Spleen (tissue), 11 donors: ENCODE measurements around the gene NKAIN4. TPM values are rescaled to one million over a fixed set of nuclear protein-coding genes. Genes with fewer than 3 reads are reported as not detected.

Experiments
- DNase-seq: peaks from one replicate; pipeline ENCODE4 v3.0.0-alpha.2; 2020
- H3K27ac ChIP-seq, 8 donors: fragments of 200-600 bp; sonication (generic) in 7 of 8; 1 replicate in 4 of 8; 2 replicates in 4 of 8; pipeline versions ENCODE4 v1.5.0 to v1.8.0; 2016 to 2021; ENCODE audit warnings: inconsistent platforms in 4 of 8, mild to moderate bottlenecking in 4 of 8, moderate library complexity in 1 of 8
- H3K27me3 ChIP-seq, 7 donors: fragments of 200-600 bp; sonication (generic) in 6 of 7; replicated peaks in 1 of 7; 1 replicate in 4 of 7; 2 replicates in 3 of 7; pipeline versions ENCODE4 v1.5.0 to v1.8.0; 2016 to 2021; ENCODE audit warnings: inconsistent platforms in 3 of 7, mild to moderate bottlenecking in 1 of 7
- H3K36me3 ChIP-seq, 6 donors: fragments of 200-600 bp; sonication (generic) in 5 of 6; 1 replicate in 4 of 6; 2 replicates in 2 of 6; pipeline versions ENCODE4 v1.5.0 to v1.8.0; 2016 to 2021; ENCODE audit warnings: inconsistent platforms in 2 of 6
- H3K4me1 ChIP-seq, 6 donors: fragments of 200-600 bp; sonication (generic) in 5 of 6; 1 replicate in 3 of 6; 2 replicates in 3 of 6; pipeline versions ENCODE4 v1.5.0 to v1.8.0; 2016 to 2021; ENCODE audit warnings: inconsistent platforms in 3 of 6
- H3K4me3 ChIP-seq, 8 donors: fragments of 200-600 bp; sonication (generic) in 7 of 8; 1 replicate in 4 of 8; 2 replicates in 4 of 8; pipeline versions ENCODE4 v1.5.0 to v1.8.0; 2016 to 2021; ENCODE audit warnings: inconsistent platforms in 4 of 8, mild to moderate bottlenecking in 4 of 8, moderate library complexity in 2 of 8
- H3K9me3 ChIP-seq, 8 donors: fragments of 200-600 bp; sonication (generic) in 7 of 8; 1 replicate in 4 of 8; 2 replicates in 4 of 8; pipeline versions ENCODE4 v1.5.0 to v1.8.0; 2016 to 2021; ENCODE audit warnings: inconsistent platforms in 4 of 8
- POLR2A ChIP-seq, 3 donors: fragments of 450-650 bp; IDR thresholded peaks; one replicate each; pipeline ENCODE4 v1.5.1; 2017; ENCODE audit warnings: antibody characterized with exemption in 3 of 3, mild to moderate bottlenecking in 1 of 3
- POLR2AphosphoS5 ChIP-seq, 3 donors: sonication (generic); formaldehyde crosslinking; IDR thresholded peaks; one replicate each; pipeline ENCODE4 v1.5.1; 2017; ENCODE audit warnings: antibody characterized with exemption in 3 of 3
- WGBS, 5 donors: extraction: QIAGEN DNeasy Blood & Tissue Kit in 3 of 5; methylation state at CpG; one replicate each; pipeline versions ENCODE4 v1.1.5 to v1.1.7; 2013 to 2018; 5-methylcytosine and 5-hydroxymethylcytosine counted together
- intact Hi-C: fragments of 100-400 bp; cut with DNase I; formaldehyde crosslinking; loops from one replicate; pipeline ENCODE4 v1.15.0; 2023; ENCODE audit warnings: low total_unique reads
- polyA plus RNA-seq, 3 donors: library from polyadenylated mRNA; stranded (reverse); fragments of 200-250 nt; gene quantifications; one replicate each; pipeline ENCODE4 v1.2.1, GENCODE V29; 2013
- total RNA-seq, 7 donors: library from RNA; depleted of rRNA in 3 of 7; stranded (reverse); fragments of >200 nt in 3 of 7; fragmentation: NEBNext Ultra II Directional in 4 of 7; extraction: Animal tissue kit (Norgen Biotek cat#: 25700) in 4 of 7; gene quantifications; one replicate each; pipeline versions ENCODE4 v1.1.0 to v1.2.1, GENCODE V29; 2016 to 2021
- TF ChIP-seq, protein P1 (sequence below), 11 experiments: fragments of 200-600 bp in 7 of 11; fragments of 450-650 bp in 4 of 11; sonication (generic) in 4 of 11; IDR thresholded peaks in 8 of 11; conservative IDR thresholded peaks in 3 of 11; 1 replicate in 7 of 11; 2 replicates in 4 of 11; pipeline versions ENCODE4 v1.4.0 to v1.8.0; 2016 to 2021; ENCODE audit warnings: antibody characterized with exemption in 11 of 11, inconsistent platforms in 4 of 11, mild to moderate bottlenecking in 1 of 11
- donor health status: healthy with polysubstance abuse.
- donor health status: DM: no; HTN: no; CAD: no; lungs with moderate emphysema.
- donor health status: DM: no; HTN: no; CAD: no.
- donor health status: Bipolar disorder and iron deficiency.
- donor health status: healthy.
- donor health status: DM: no; HTN: no; CAD: no.
- donor health status: DM: yes; HTN: yes; CAD: no.

Gene NKAIN4
- total and polyA plus RNA-seq, 10 donors, result 0.09 TPM; not detected in 9

DNA sequence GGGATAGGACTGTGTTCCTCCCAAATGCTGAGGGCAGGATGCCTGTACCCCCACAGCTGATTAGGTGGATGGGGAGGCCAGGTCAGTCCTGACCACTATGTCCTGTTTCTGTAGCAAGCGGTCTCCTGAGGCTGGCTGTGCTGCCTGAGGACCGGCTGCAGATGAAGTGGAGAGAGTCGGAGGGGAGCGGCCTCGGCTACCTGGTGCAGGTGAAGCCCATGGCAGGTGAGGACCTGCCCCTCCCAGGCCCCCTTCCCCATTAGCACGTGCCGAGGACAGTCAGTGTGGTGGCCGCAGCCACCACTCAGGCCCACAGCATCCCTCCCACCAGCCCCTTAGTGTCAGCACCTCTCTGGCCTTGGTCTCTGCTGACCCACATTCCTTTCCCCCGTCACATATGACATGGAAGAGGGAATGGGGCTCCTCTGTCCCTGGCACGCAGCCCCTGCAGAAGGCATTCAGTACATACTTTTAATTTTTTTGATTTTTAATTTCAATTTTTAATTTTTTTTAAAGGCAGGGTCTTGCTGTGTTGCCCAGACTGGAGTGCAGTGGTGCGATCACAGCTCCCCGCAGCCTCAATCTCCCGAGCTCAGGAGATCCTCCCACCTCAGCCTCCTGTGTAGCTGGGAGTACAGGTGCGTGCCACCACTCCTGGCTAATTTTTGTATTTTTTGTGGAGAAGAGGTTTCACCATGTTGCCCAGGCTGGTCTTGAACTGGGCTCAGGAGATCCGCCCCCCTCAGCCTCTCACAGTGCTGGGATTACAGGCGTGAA is 43.7 kb upstream of the NKAIN4 start:
- DNase-seq, result no peak
- peaks cover 0 to 12% (median 2%) of the 10 kb centered on the region in 6 donors for H3K4me1 ChIP-seq
- peaks cover 0 to 87% (median 57%) of the 10 kb centered on the region in 7 donors for H3K27me3 ChIP-seq
- intact Hi-C loops, result no loop called here
- 73 to 82% (median 80%) methylated on average over 14 to 16 of the region's 16 CpGs for WGBS, 5 donors
- H3K9me3 ChIP-seq, result peaks cover 0 to 18% (median 15%) of the 10 kb centered on the region in 8 donors
- no peak overlapping the region for H3K4me3 ChIP-seq
- no peak overlapping the region for H3K27ac ChIP-seq
- no peak for TF ChIP-seq POLR2AphosphoS5 (IDR thresholded peaks at IDR 0.05)
- TF ChIP-seq, protein P1, sequence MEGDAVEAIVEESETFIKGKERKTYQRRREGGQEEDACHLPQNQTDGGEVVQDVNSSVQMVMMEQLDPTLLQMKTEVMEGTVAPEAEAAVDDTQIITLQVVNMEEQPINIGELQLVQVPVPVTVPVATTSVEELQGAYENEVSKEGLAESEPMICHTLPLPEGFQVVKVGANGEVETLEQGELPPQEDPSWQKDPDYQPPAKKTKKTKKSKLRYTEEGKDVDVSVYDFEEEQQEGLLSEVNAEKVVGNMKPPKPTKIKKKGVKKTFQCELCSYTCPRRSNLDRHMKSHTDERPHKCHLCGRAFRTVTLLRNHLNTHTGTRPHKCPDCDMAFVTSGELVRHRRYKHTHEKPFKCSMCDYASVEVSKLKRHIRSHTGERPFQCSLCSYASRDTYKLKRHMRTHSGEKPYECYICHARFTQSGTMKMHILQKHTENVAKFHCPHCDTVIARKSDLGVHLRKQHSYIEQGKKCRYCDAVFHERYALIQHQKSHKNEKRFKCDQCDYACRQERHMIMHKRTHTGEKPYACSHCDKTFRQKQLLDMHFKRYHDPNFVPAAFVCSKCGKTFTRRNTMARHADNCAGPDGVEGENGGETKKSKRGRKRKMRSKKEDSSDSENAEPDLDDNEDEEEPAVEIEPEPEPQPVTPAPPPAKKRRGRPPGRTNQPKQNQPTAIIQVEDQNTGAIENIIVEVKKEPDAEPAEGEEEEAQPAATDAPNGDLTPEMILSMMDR (IDR thresholded peaks at IDR 0.05 in 8 of 11, conservative IDR thresholded peaks at IDR 0.05 in 3 of 11), result no peak
- TF ChIP-seq POLR2A (IDR thresholded peaks at IDR 0.05), result no peak
- H3K36me3 ChIP-seq, result no peaks in the 10 kb centered on the region

DNA sequence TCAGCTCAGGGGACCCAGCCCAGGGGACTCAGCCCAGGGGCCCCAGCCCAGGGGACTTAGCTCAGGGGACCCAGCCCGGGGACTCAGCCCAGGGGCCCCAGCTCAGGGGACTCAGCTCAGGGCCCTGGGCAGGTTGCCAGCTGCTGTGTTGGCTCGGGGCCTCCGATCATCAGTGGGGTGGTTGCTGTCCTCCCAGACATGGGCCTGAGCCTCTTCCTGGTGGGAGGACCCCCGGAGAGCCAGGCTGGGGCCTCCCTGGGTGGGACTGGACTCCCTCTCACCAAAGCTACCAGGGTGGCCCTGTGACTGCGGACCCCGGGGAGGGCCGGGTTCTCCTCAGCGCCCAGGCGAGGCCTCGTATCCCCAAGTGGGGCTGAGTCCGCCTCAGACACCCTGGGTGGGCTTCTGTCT is 43.1 kb upstream of the NKAIN4 start:
- Histone ChIP-seq H3K4me1 (peaks cover 0 to 12% (median 2%) of the 10 kb centered on the region in 6 donors), H3K27me3 (peaks cover 0 to 89% (median 57%) of the 10 kb centered on the region in 7 donors), H3K9me3 (peaks cover 0 to 17% (median 14%) of the 10 kb centered on the region in 8 donors), H3K4me3 (no peak overlapping the region), H3K27ac (no peak overlapping the region), H3K36me3 (no peaks in the 10 kb centered on the region)
- intact Hi-C loops, result no loop called here
- TF ChIP-seq POLR2A (IDR thresholded peaks at IDR 0.05) (no peak), POLR2AphosphoS5 (IDR thresholded peaks at IDR 0.05) (no peak)
- TF ChIP-seq, protein P1 (IDR thresholded peaks at IDR 0.05 in 8 of 11, conservative IDR thresholded peaks at IDR 0.05 in 3 of 11), result no peak
- 75 to 87% (median 81%) methylated on average over 11 of the region's 11 CpGs for WGBS, 5 donors
- DNase-seq, result no peak

DNA sequence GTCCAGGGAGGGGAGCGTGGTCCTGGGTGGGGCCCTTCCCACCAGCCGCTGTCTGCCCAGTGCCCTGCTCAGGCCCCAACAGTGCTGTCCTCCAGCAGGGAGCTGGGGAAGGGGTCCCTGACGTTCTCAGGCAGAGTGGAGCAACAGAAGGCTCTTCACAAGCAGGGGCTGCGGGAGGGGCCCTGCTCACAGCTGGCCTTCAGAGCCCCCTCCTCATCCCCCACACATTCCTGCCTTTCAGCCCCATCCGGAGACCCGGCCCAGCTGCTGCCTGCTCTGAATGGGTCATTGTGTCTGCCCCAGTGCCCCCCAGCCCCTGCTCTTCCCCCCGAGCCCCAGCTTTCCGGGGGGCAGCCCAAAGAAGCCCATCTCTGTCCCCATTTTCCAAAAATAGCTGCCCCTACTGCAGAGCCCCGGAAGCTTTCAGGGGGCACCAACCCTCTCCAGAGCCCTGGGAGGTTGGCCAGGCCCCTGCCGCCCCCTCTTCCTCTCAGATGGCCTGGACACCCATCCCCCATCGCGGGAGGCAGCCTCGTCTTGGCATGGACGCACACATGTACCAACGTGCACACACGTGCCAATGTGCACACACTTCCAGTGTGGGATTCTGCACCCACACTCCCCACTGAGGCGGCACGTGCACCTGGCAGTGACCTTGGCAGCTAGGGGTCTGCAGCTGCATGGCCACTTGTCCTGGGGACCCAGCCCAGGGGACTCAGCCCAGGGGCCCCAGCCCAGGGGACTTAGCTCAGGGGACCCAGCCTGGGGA is 42.5 kb upstream of the NKAIN4 start:
- TF ChIP-seq, protein P1 (IDR thresholded peaks at IDR 0.05 in 8 of 11, conservative IDR thresholded peaks at IDR 0.05 in 3 of 11), result no peak
- TF ChIP-seq POLR2AphosphoS5 (IDR thresholded peaks at IDR 0.05) (no peak), POLR2A (IDR thresholded peaks at IDR 0.05) (no peak)
- intact Hi-C loops, result no loop called here
- H3K4me1 ChIP-seq, result peaks cover 0 to 12% (median 3%) of the 10 kb centered on the region in 6 donors
- no peak overlapping the region for H3K27ac ChIP-seq
- H3K9me3 ChIP-seq, result peaks cover 0 to 10% (median 8%) of the 10 kb centered on the region in 8 donors
- 38 to 55% (median 50%) methylated on average over 12 to 18 of the region's 18 CpGs for WGBS, 5 donors
- no peaks in the 10 kb centered on the region for H3K36me3 ChIP-seq
- no peak for DNase-seq
- H3K27me3 ChIP-seq, result peaks cover 0 to 87% (median 56%) of the 10 kb centered on the region in 7 donors
- no peak overlapping the region for H3K4me3 ChIP-seq

DNA sequence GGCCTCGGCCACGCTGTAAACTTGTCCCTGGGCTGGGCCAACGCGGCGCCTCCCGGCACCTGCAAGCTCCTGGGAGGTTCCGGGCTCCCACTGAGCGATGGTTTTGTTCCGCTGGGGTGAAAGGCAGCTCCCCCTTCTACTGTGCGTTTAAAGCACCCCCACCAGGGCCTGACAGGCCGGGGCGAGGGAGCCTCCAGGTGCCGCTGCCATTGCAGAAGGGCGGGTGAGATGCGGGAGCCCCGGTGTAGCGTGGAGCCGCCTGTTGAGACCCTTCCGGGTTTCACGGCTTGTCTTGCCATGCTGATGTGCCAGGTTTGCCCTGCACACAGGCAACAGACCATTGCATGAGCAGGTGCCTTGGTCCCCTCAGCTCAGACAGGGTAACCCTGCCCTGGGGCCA is 41.6 kb upstream of the NKAIN4 start:
- intact Hi-C loops, result no loop called here
- Histone ChIP-seq H3K27ac (no peak overlapping the region), H3K9me3 (peaks cover 0 to 2% (median 0%) of the 10 kb centered on the region in 8 donors), H3K27me3 (peaks cover 0 to 80% (median 55%) of the 10 kb centered on the region in 7 donors), H3K4me1 (peaks cover 0 to 17% (median 10%) of the 10 kb centered on the region in 6 donors), H3K4me3 (no peak overlapping the region), H3K36me3 (no peaks in the 10 kb centered on the region)
- TF ChIP-seq POLR2AphosphoS5 (IDR thresholded peaks at IDR 0.05) (no peak), POLR2A (IDR thresholded peaks at IDR 0.05) (no peak)
- TF ChIP-seq, protein P1 (IDR thresholded peaks at IDR 0.05 in 8 of 11, conservative IDR thresholded peaks at IDR 0.05 in 3 of 11), result no peak
- no peak for DNase-seq
- 14 to 42% (median 21%) methylated on average over 18 to 20 of the region's 20 CpGs for WGBS, 5 donors
